SU-DHL-6 (cell line): ENCODE data around the gene TRPV5.

ENCODE experiments used
- EZH2phosphoT487 ChIP-seq: fragments of 200-600 bp; sonication (generic), shearing (Covaris generic); conservative IDR thresholded peaks from 2 replicates; pipeline ENCODE4 v1.6.1; 2018; ENCODE audit warnings: mild to moderate bottlenecking, antibody characterized with exemption, low read length, moderate library complexity, mixed read lengths
- TF ChIP-seq, protein P1 (sequence below): fragments of 200-600 bp; sonication (generic); IDR thresholded peaks from one replicate; pipeline ENCODE4 v1.5.1; 2017; ENCODE audit warnings: antibody characterized with exemption, mild to moderate bottlenecking, low read length, moderate library complexity; ENCODE audit not compliant: insufficient read depth, poor library complexity, severe bottlenecking

DNA sequence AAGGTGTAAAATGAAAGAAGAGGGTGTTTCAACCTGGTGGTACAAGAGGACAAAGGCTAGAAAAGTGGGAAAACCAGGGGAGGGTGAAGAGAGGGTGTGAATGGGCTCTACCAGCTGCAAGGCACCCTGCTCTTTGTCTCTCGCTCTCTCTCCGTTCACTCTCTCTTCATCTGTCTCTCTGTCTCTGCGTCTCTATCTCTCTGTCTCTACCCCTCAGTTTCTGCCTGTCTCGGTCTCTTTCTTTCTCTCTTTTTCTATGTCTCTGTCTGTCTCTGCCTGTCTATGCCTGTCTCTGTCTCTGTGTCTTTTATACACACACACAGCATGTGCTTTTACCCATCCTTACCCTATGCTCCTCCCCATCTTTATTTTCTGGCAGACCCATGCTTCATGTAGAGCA lies 5.1 kb upstream of the TRPV5 start:
- TF ChIP-seq, protein P1, sequence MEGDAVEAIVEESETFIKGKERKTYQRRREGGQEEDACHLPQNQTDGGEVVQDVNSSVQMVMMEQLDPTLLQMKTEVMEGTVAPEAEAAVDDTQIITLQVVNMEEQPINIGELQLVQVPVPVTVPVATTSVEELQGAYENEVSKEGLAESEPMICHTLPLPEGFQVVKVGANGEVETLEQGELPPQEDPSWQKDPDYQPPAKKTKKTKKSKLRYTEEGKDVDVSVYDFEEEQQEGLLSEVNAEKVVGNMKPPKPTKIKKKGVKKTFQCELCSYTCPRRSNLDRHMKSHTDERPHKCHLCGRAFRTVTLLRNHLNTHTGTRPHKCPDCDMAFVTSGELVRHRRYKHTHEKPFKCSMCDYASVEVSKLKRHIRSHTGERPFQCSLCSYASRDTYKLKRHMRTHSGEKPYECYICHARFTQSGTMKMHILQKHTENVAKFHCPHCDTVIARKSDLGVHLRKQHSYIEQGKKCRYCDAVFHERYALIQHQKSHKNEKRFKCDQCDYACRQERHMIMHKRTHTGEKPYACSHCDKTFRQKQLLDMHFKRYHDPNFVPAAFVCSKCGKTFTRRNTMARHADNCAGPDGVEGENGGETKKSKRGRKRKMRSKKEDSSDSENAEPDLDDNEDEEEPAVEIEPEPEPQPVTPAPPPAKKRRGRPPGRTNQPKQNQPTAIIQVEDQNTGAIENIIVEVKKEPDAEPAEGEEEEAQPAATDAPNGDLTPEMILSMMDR = no peak
- TF ChIP-seq EZH2phosphoT487 = no peak
